SK-N-SH (cell line): ENCODE measurements around the gene CDCA3. TPM values are rescaled to one million over a fixed set of nuclear protein-coding genes. Genes with fewer than 3 reads are reported as not detected.

Source experiments
- CTCF ChIA-PET: fragments of 300-600, 350-600 bp; formaldehyde crosslinking; extraction: SDS; loops from one replicate; lab custom pipeline; 2021; lab: Yijun Ruan, JAX
- POLR2A ChIA-PET: fragments of 350-600 bp; sonication (Branson Sonifier 250); formaldehyde crosslinking; extraction: SDS; loops from one replicate; lab custom pipeline; 2020; ENCODE audit warnings: antibody characterized with exemption, inconsistent platforms; lab: Yijun Ruan, JAX
- DNase-seq: peaks from one replicate; pipeline ENCODE4 v3.0.0; 2012
- H2AFZ ChIP-seq: fragments of 200-600 bp; sonication (generic); 2 replicates; pipeline ENCODE4 v1.8.1; 2016; ENCODE audit warnings: antibody characterized with exemption, mild to moderate bottlenecking, low read depth
- H3F3A ChIP-seq: fragments of 200-600 bp; sonication (generic); replicated peaks from 2 replicates; pipeline ENCODE3; 2016; ENCODE audit warnings: antibody characterized with exemption, mild to moderate bottlenecking; ENCODE audit not compliant: insufficient read depth
- H3K27ac ChIP-seq, 2 experiments: fragments of 200-500 bp in 1 of 2; fragments of 200-600 bp in 1 of 2; sonication (Bioruptor generic) in 1 of 2; sonication (generic), shearing (Covaris generic) in 1 of 2; 2 replicates each; pipeline versions ENCODE4 v1.5.1 to v1.6.1; 2014 to 2016; ENCODE audit warnings: low read depth in 2 of 2, inconsistent platforms in 1 of 2, low read length in 1 of 2, mild to moderate bottlenecking in 1 of 2, mixed read lengths in 1 of 2
- H3K27me3 ChIP-seq: fragments of 200-600 bp; sonication (generic), shearing (Covaris generic); 2 replicates; pipeline ENCODE4 v1.6.1; 2016; ENCODE audit warnings: mixed run types; ENCODE audit not compliant: insufficient read depth
- H3K36me3 ChIP-seq, 2 experiments: fragments of 200-500 bp in 1 of 2; fragments of 200-600 bp in 1 of 2; sonication (Bioruptor generic) in 1 of 2; sonication (generic) in 1 of 2; replicated peaks in 1 of 2; 2 replicates each; pipeline versions ENCODE3 to v1.5.1; 2014 to 2016; ENCODE audit warnings: low read length in 1 of 2, mild to moderate bottlenecking in 1 of 2; ENCODE audit not compliant: insufficient read depth in 2 of 2, control insufficient read depth in 1 of 2
- H3K4me1 ChIP-seq, 2 experiments: fragments of 200-500 bp in 1 of 2; fragments of 200-600 bp in 1 of 2; sonication (Bioruptor generic) in 1 of 2; sonication (generic), shearing (Covaris generic) in 1 of 2; 2 replicates each; pipeline versions ENCODE4 v1.5.1 to v1.6.1; 2014 to 2016; ENCODE audit warnings: low read depth in 1 of 2, low read length in 1 of 2, mixed run types in 1 of 2; ENCODE audit not compliant: insufficient read depth in 2 of 2, control insufficient read depth in 1 of 2
- H3K4me2 ChIP-seq: fragments of 200-600 bp; sonication (generic), shearing (Covaris generic); 2 replicates; pipeline ENCODE4 v1.6.1; 2017; ENCODE audit warnings: mixed run types
- H3K4me3 ChIP-seq, 2 experiments: fragments of 200-500 bp in 1 of 2; fragments of 200-600 bp in 1 of 2; sonication (Bioruptor generic) in 1 of 2; sonication (generic), shearing (Covaris generic) in 1 of 2; 2 replicates each; pipeline versions ENCODE4 v1.5.1 to v1.8.1; 2014 to 2016; ENCODE audit warnings: low read depth in 2 of 2, inconsistent platforms in 1 of 2, low read length in 1 of 2, mild to moderate bottlenecking in 1 of 2, mixed read lengths in 1 of 2, moderate library complexity in 1 of 2
- H3K79me2 ChIP-seq: fragments of 200-600 bp; sonication (generic); 2 replicates; pipeline ENCODE4 v1.8.1; 2017; ENCODE audit warnings: mild to moderate bottlenecking; ENCODE audit not compliant: insufficient read depth
- H3K9ac ChIP-seq: fragments of 200-600 bp; sonication (generic); 2 replicates; pipeline ENCODE4 v1.6.1; 2017; ENCODE audit warnings: mixed run types
- H3K9me2 ChIP-seq: fragments of 200-600 bp; sonication (generic); 2 replicates; pipeline ENCODE4 v1.6.1; 2017; ENCODE audit warnings: mixed run types
- H3K9me3 ChIP-seq: fragments of 200-600 bp; sonication (generic); 2 replicates; pipeline ENCODE4 v1.6.1; 2017; ENCODE audit warnings: mixed run types, mild to moderate bottlenecking, moderate library complexity
- H4K20me1 ChIP-seq: fragments of 200-600 bp; sonication (generic); 2 replicates; pipeline ENCODE4 v1.6.1; 2017; ENCODE audit warnings: mild to moderate bottlenecking, mixed run types; ENCODE audit not compliant: insufficient read depth
- CHD2 ChIP-seq: fragments of 150-350 bp; IDR thresholded peaks from 2 replicates; pipeline ENCODE4 v1.6.1; 2018; ENCODE audit warnings: low read length; ENCODE audit not compliant: partially characterized antibody
- ELF1 ChIP-seq: IDR thresholded peaks from 2 replicates; pipeline ENCODE4 v1.4.0; 2012
- EP300 ChIP-seq, 2 experiments: IDR thresholded peaks; 2 replicates each; pipeline versions ENCODE4 v1.4.0 to v1.6.1; 2012; ENCODE audit warnings: borderline replicate concordance in 1 of 2, low read depth in 1 of 2, low read length in 1 of 2
- EZH2phosphoT487 ChIP-seq: fragments of 200-600 bp; sonication (generic); IDR thresholded peaks from 2 replicates; pipeline ENCODE4 v1.6.1; 2017; ENCODE audit warnings: low read depth, mixed run types, mild to moderate bottlenecking, antibody characterized with exemption, moderate library complexity, borderline replicate concordance
- FOXJ3 ChIP-seq: sonication (generic); formaldehyde crosslinking; IDR thresholded peaks from 2 replicates; pipeline ENCODE4 v1.5.1; 2020; ENCODE audit warnings: mild to moderate bottlenecking, missing genetic modification reagents
- FOXM1 ChIP-seq: IDR thresholded peaks from 2 replicates; pipeline ENCODE4 v1.4.0; 2012; ENCODE audit warnings: low read depth, mild to moderate bottlenecking
- GABPA ChIP-seq: IDR thresholded peaks from 2 replicates; pipeline ENCODE4 v1.4.0; 2012; ENCODE audit warnings: low read depth, mild to moderate bottlenecking
- GATA2 ChIP-seq: sonication (generic); formaldehyde crosslinking; IDR thresholded peaks from 2 replicates; pipeline ENCODE4 v1.5.0; 2020; ENCODE audit warnings: mild to moderate bottlenecking, missing genetic modification reagents
- JUND ChIP-seq: IDR thresholded peaks from 2 replicates; pipeline ENCODE4 v1.4.0; 2012
- MEF2A ChIP-seq: IDR thresholded peaks from 2 replicates; pipeline ENCODE4 v1.4.0; 2012; ENCODE audit warnings: low read depth, borderline replicate concordance
- MXI1 ChIP-seq: IDR thresholded peaks from 2 replicates; pipeline ENCODE4 v1.6.1; 2012; ENCODE audit warnings: mild to moderate bottlenecking, low read depth, low read length, improper control_type of control experiment
- NFIC ChIP-seq: IDR thresholded peaks from 2 replicates; pipeline ENCODE4 v1.4.0; 2012; ENCODE audit warnings: borderline replicate concordance
- POLR2AphosphoS5 ChIP-seq: IDR thresholded peaks from 2 replicates; pipeline ENCODE4 v1.6.1; 2012; ENCODE audit warnings: low read depth, low read length
- SMC3 ChIP-seq: IDR thresholded peaks from 2 replicates; pipeline ENCODE4 v1.6.1; 2012; ENCODE audit warnings: low read depth, low read length, improper control_type of control experiment
- TAF1 ChIP-seq: IDR thresholded peaks from 2 replicates; pipeline ENCODE4 v1.6.1; 2012; ENCODE audit warnings: low read depth, mild to moderate bottlenecking, low read length, moderate library complexity, borderline replicate concordance
- TCF12 ChIP-seq: IDR thresholded peaks from 2 replicates; pipeline ENCODE4 v1.4.0; 2012
- USF1 ChIP-seq: IDR thresholded peaks from 2 replicates; pipeline ENCODE4 v1.4.0; 2012; ENCODE audit warnings: low read depth, borderline replicate concordance
- YY1 ChIP-seq: IDR thresholded peaks from 2 replicates; pipeline ENCODE4 v1.4.0; 2012; ENCODE audit warnings: low read depth, mild to moderate bottlenecking
- ZBTB33 ChIP-seq: IDR thresholded peaks from 2 replicates; pipeline ENCODE4 v1.4.0; 2012; ENCODE audit warnings: low read depth, borderline replicate concordance
- WGBS: methylation state at CpG from one replicate; pipeline ENCODE4 v1.1.6; 2017; ENCODE audit warnings: low lambda C conversion rate; 5-methylcytosine and 5-hydroxymethylcytosine counted together
- polyA plus RNA-seq, 3 experiments: library from polyadenylated mRNA; depleted of rRNA; stranded (reverse); fragments of >200 nt; gene quantifications; 2 replicates each; pipeline ENCODE4 v1.2.3, GENCODE V29; 2012
- TF ChIP-seq, protein P1 (sequence below): fragments of 200-600 bp; sonication (generic); IDR thresholded peaks from 2 replicates; pipeline ENCODE4 v1.6.1; 2017; ENCODE audit warnings: antibody characterized with exemption, mild to moderate bottlenecking, moderate library complexity
- TF ChIP-seq, protein P2 (sequence below): fragments of 150-350 bp; IDR thresholded peaks from 2 replicates; pipeline ENCODE4 v1.6.1; 2016; ENCODE audit warnings: mild to moderate bottlenecking, low read depth, low read length

Gene CDCA3
- polyA plus RNA-seq, 1 of the 3 experiments (the other 2 are of a cell fraction): 33.0 TPM

GRCh38 chr12:6807170-6807569 lies 43.9 kb downstream of the CDCA3 start:
- Histone ChIP-seq H3K4me1 (no peaks in the 10 kb centered on the region), H3K79me2 (no peaks in the 10 kb centered on the region), H4K20me1 (no peaks in the 10 kb centered on the region), H3K4me2 (no peak overlapping the region), H2AFZ (no peak overlapping the region), H3K9me2 (no peaks in the 10 kb centered on the region), H3K9me3 (no peaks in the 10 kb centered on the region), H3K4me3 (no peak overlapping the region), H3F3A (no peaks in the 10 kb centered on the region), H3K9ac (no peak overlapping the region), H3K36me3 (no peaks in the 10 kb centered on the region), H3K27me3 (no peaks in the 10 kb centered on the region), H3K27ac (no peak overlapping the region)
- DNase-seq: no peak
- POLR2A ChIA-PET: no interaction called here
- TF ChIP-seq GATA2 (CRISPR knock-in tag): no peak
- no peak for TF ChIP-seq CHD2
- TF ChIP-seq, protein P1, sequence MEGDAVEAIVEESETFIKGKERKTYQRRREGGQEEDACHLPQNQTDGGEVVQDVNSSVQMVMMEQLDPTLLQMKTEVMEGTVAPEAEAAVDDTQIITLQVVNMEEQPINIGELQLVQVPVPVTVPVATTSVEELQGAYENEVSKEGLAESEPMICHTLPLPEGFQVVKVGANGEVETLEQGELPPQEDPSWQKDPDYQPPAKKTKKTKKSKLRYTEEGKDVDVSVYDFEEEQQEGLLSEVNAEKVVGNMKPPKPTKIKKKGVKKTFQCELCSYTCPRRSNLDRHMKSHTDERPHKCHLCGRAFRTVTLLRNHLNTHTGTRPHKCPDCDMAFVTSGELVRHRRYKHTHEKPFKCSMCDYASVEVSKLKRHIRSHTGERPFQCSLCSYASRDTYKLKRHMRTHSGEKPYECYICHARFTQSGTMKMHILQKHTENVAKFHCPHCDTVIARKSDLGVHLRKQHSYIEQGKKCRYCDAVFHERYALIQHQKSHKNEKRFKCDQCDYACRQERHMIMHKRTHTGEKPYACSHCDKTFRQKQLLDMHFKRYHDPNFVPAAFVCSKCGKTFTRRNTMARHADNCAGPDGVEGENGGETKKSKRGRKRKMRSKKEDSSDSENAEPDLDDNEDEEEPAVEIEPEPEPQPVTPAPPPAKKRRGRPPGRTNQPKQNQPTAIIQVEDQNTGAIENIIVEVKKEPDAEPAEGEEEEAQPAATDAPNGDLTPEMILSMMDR: no peak
- no peak for TF ChIP-seq NFIC
- TF ChIP-seq TCF12: no peak
- no peak for TF ChIP-seq MEF2A
- no peak for TF ChIP-seq SMC3
- no peak for TF ChIP-seq POLR2AphosphoS5
- TF ChIP-seq EP300 (IDR thresholded peaks at IDR 0.05; ENCODE audit: borderline replicate concordance in 1 of 2, low read depth in 1 of 2, low read length in 1 of 2): no peak
- TF ChIP-seq ZBTB33: no peak
- no peak for TF ChIP-seq USF1
- TF ChIP-seq YY1: no peak
- WGBS: 32% methylated on average over 1 of the region's 1 CpG
- CTCF ChIA-PET: interaction anchor here (0.7 kb wide), 1 partner anchor 40 kb away, joined by 3 read pairs; no protein-coding TSS in a partner anchor

- CTCF ChIA-PET: interaction anchor here (0.9 kb wide), 1 partner anchor 26 kb away, joined by 3 read pairs; no protein-coding TSS in a partner anchor
- no peak overlapping the region for H3K27ac ChIP-seq
- WGBS: 88% methylated on average over 5 of the region's 5 CpGs
- TF ChIP-seq USF1: no peak
- TF ChIP-seq GABPA: no peak
- TF ChIP-seq EZH2phosphoT487: no peak
- TF ChIP-seq CHD2: no peak
- TF ChIP-seq ELF1: no peak
- TF ChIP-seq EP300 (IDR thresholded peaks at IDR 0.05; ENCODE audit: borderline replicate concordance in 1 of 2, low read depth in 1 of 2, low read length in 1 of 2): no peak
- no peak for TF ChIP-seq JUND
- no peak for TF ChIP-seq FOXJ3 (CRISPR knock-in tag)
- TF ChIP-seq, protein P2, sequence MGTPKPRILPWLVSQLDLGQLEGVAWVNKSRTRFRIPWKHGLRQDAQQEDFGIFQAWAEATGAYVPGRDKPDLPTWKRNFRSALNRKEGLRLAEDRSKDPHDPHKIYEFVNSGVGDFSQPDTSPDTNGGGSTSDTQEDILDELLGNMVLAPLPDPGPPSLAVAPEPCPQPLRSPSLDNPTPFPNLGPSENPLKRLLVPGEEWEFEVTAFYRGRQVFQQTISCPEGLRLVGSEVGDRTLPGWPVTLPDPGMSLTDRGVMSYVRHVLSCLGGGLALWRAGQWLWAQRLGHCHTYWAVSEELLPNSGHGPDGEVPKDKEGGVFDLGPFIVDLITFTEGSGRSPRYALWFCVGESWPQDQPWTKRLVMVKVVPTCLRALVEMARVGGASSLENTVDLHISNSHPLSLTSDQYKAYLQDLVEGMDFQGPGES: no peak
- no peak for TF ChIP-seq MXI1
- TF ChIP-seq TAF1: no peak
- TF ChIP-seq YY1: no peak
- no peak for TF ChIP-seq FOXM1
- no peak for TF ChIP-seq TCF12
Measured at GRCh38 chr12:6799147-6799546, 51.9 kb downstream of the CDCA3 start.

More at GRCh38 chr12:6799147-6799546, 51.9 kb downstream of the CDCA3 start:
- H2AFZ ChIP-seq: no peak overlapping the region
- H3K27me3 ChIP-seq: no peaks in the 10 kb centered on the region
- no peaks in the 10 kb centered on the region for H3F3A ChIP-seq
- no peaks in the 10 kb centered on the region for H3K9me3 ChIP-seq
- no peaks in the 10 kb centered on the region for H3K9me2 ChIP-seq
- H4K20me1 ChIP-seq: no peaks in the 10 kb centered on the region
- H3K9ac ChIP-seq: no peak overlapping the region
- no peak for DNase-seq
- no peak overlapping the region for H3K4me3 ChIP-seq
- POLR2A ChIA-PET: no interaction called here
- no peaks in the 10 kb centered on the region for H3K36me3 ChIP-seq
- no peak overlapping the region for H3K4me2 ChIP-seq
- no peaks in the 10 kb centered on the region for H3K79me2 ChIP-seq
- H3K4me1 ChIP-seq: no peaks in the 10 kb centered on the region
